Occipital lobe (tissue), 2 donors: Measurements from ENCODE around the gene NANOS2. TPM values are rescaled to one million over a fixed set of nuclear protein-coding genes. Genes with fewer than 3 reads are reported as not detected.
A peak's percentile ranks its signal among the peaks of the same experiment; 100 is the strongest.

ENCODE experiments used
- DNase-seq: peaks from one replicate; lab custom pipeline; 2025; lab: John Stamatoyannopoulos, UW
- total RNA-seq: library from RNA; depleted of rRNA; stranded (reverse); fragments of >200 nt; gene quantifications from one replicate; pipeline ENCODE4 v1.2.3, GENCODE V29; 2014

Gene NANOS2
- total RNA-seq, result not detected

- DNase-seq, result no peak
Observed at GRCh38 chr19:45913874-45914830, at the start of gene NANOS2. NANOS2 (minus strand) TSS chr19:45914778; CDS start chr19:45914693, 85 bp downstream.

- no peak for DNase-seq
Observed at GRCh38 chr19:45962021-45962420, 47.4 kb upstream of the NANOS2 start.

DNA sequence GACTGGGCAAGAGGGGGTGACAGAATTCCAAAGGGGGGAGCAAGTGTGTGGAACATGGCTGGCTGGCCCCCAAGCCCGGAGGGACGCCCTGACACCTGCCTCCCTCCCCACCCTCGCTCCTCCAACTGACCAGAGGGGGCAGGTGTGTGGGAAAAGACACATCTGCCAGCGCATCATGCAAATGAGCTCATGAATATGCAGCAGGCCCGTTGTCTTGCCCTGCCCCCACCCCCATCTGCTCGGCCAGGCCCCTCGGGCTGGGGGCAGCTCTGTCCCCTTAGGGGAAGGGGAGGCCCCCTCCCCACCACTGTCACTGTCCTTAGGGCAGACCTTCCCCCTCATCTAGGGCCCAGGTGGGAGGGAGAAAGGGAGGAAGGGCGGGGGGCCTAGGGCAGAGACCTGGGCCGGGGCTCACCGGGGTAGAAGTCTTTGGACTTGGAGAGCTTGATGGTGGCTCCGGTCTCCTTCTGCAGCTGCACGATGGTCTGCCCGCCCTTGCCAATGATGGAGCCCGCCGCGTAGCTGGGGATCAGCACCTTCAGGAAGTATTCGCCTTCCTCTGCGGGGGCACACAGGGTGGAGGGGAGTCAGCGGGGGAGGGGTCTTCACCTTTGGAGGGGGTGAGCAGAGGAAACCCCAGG lies 46.1 kb upstream of the NANOS2 start:
- DNase-seq, result no peak

DNA sequence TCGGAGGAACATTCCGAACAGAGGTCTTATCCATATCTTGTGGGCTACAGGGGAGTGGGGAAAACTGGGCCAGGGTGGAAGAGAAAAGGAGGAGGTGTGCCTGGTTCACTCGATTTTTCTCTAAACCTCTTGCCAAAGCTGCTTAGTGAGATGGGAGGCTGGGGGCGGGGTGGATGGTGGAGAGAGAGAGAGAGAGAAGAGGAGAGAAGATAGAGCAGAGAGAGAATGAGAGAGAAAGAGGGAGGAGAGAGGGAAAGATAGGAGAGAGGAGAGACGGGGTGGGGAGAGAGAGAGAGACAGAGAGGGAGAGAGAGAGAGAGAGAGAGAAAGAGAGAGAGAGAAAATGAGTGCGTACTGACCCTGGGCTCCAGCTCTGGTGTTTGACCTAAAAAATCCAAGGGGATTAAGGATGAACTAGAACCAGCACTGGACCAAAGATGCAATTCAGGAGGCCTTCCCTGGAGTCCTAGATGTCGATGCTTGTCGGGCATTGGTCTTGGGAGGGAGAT lies 45.0 kb upstream of the NANOS2 start:
- no peak for DNase-seq

- DNase-seq, result no peak
Observed at GRCh38 chr19:45958769-45959516, 44.4 kb upstream of the NANOS2 start.

DNA sequence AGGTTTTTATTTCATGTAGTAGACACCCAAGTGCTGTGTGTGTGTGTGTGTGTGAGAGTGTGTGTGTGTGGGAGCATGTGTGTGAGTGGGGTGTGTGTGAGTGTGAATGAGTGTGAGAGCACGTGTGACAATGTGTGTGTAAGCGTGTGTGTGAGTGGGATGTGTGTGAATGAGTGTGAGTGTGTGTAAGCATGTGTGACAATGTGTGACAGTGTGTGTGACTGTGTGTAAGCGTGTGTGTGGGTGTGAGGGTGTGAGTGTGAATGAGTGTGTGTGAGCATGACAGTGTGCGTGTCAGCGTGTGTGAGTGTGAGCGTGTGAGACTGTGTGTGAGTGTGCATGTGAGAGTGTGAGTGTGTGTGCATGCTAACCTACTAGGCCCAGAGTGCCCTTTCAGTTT lies 43.7 kb upstream of the NANOS2 start:
- DNase-seq, result no peak

DNA sequence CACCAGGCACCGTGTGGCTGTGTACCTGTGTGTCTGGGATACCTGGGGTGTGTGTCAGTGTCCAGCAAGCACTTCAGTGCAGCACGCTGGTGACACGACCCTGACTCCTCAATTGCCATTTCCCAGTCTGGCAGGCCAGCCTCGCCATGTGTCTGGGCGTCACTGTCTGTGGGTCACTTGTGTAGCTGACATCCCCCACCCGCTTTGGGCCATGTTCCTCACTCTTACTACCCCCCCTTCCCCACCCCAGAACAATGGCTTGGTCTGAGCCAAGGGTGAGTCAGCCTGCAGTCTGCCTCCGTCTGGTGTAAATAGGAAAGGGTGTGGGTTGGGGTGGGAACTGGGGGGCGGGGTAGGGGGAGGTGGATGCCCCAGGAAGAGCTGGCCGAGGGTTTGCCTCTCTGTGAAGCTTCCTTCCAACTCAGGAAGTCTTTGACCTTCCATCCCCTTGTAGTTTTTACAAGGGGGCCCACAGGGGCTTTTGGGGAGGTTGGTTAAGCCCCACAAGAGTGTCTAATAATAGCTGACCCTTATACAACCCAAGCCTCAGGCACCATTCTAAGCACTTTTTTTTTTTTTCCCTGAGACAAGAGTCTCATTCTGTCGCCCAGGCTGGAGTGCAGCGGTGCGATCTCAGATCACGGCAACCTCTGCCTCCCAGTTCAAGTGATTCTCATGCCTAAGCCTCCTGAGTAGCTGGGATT lies 41.5 kb upstream of the NANOS2 start:
- peak; percentile 66 for DNase-seq

DNA sequence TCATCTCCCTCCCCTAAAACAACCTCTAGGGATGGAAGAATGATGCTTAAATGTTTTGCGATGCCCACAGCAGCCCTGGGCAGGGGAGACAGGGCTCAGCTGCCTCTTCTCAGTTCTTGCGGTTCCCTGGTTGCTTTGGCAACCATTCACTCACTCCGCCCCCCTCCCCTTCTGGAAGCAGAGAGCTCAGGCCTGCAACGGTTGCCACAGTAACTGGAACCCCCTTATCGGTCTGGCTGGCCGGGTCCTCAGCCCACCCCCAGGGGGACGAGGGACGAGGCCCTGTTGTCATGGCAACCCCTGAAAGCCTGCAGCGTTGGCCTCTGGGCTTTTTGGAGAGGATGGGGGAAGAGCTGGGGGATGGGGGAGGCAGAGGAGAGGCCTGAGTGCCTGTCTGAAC lies 39.6 kb upstream of the NANOS2 start:
- peak; percentile 12 for DNase-seq

DNA sequence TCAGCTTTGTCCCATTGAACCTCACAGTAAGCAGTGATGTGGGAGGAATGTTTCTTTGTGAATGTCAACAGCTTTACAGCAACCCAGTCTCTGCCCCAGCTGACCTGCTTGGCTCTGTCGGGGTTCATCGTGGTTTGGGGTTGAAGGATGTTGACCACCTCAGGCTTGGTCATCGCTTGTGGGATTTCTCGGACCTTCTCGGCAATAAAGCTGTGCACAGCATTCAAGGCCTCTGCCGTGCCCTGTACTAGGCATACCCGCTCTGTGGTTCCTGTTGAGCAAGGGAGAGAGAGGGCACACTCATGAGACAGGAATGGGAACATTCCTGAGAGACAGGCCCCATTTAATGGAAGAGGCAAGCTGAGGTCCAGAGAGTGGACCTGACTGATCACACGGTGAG lies 39.1 kb upstream of the NANOS2 start:
- DNase-seq, result no peak

DNA sequence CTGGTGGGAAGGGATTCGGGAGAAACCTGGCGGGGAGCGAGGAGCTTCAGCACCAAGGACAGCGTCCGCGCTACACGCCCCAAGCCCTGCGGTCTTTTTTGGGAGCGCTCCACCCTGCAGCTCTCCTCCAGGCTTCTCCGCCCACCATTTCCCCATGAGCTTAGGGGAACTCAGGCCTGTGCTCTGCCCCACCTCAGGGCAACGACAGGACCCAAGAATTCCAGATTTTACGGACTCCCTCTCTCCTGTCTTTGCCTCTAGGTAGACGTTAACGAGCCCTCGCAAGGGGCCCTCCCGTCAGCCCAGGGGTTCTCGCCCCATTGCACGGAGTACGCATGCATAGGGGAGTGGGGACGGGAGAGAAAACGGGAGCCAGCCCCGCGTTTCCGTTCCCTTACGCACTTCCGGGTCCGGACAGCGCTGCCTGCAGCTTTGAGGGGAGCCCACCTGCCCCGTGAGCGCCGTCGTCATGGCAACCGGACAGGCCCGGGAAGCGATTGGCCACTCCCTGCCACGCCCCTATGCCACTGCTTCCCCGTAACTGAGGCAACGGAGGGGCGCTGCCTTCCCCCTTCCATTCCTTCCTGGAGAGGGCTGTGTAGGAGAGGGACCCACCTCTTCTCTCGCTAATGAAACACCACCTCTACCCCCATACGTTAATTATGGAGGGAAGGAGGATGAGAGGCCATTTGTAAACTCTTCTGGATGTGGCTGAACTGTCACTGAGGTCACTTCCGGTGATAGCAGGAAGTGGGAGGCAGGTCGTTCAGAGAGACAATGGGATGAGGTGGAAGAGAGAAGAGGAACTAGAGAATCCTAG lies 38.3 kb upstream of the NANOS2 start:
- DNase-seq, result peak; percentile 23

DNA sequence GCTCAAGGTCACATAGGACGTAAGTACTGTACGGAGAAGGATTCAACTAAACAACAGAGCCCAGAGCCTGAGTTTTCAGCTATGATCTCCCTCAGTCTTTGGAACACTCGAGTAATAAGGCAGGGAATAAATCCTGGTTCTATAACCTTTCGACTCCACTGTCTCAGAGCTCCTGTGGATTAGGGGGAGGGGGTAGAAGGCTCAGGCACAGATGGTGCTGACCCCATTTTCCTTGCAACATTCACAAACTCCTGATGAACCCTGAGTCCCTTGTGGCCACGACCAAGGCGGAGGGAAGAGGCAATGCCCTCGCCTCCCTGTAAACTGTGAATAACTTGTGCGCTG lies 37.7 kb upstream of the NANOS2 start:
- no peak for DNase-seq

- no peak for DNase-seq
Observed at GRCh38 chr19:45947926-45948325, 33.3 kb upstream of the NANOS2 start.

GRCh38 chr19:45940515-45940805 lies 25.9 kb upstream of the NANOS2 start:
- DNase-seq, result no peak

- no peak for DNase-seq
Observed at GRCh38 chr19:45939792-45940514, 25.4 kb upstream of the NANOS2 start.

- DNase-seq, result no peak
Observed at GRCh38 chr19:45938733-45939319, 24.2 kb upstream of the NANOS2 start.

GRCh38 chr19:45935267-45935666 lies 20.7 kb upstream of the NANOS2 start:
- DNase-seq, result no peak

GRCh38 chr19:45934551-45935230 lies 20.1 kb upstream of the NANOS2 start:
- no peak for DNase-seq

- no peak for DNase-seq
Observed at GRCh38 chr19:45933759-45934158, 19.2 kb upstream of the NANOS2 start.

DNA sequence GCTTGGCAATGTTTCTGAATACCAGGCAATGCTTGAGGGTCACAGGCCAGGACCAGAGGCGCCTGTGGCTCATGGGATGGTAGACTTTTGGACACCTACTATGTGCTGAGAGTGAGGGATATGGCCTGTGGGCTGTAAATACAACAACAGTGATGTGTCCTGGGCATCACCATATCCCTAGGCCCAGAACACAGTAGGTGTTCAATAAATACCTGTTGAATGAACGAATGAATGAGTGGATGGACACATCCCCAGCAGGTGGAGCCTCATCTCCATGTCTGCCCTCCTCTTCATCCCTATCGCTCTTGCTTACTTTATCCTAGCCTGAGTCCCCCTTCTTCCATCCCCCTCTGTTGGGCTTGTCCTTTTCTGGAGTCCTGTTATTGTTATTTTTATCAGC lies 16.5 kb upstream of the NANOS2 start:
- DNase-seq, result no peak
